ENCODE data around the gene FEV.
"Not testable (repeated sequence)": the region's sequence is repeated elsewhere in the genome, so short reads cannot be mapped to it uniquely, and the experiment has no call there.

FEV gene

GRCh38 chr2:218963601-218964000 is 21.4 kb downstream of the FEV start:
- DNase-seq, result no peak

- peak; percentile 81 for DNase-seq
These were observed 22.0 kb downstream of the FEV start for GRCh38 chr2:218962859-218963492.

- no peak for DNase-seq
These were observed 23.1 kb downstream of the FEV start for GRCh38 chr2:218961651-218962570.

- DNase-seq, result no peak
These were observed 23.8 kb downstream of the FEV start for GRCh38 chr2:218961229-218961628.

GRCh38 chr2:218960309-218961165 is 24.4 kb downstream of the FEV start:
- no peak for DNase-seq

GRCh38 chr2:218959761-218960308 is 25.1 kb downstream of the FEV start:
- no peak for DNase-seq

- peak; percentile 88 for DNase-seq
These were observed 25.7 kb downstream of the FEV start, which contains the start of gene CDK5R2 for GRCh38 chr2:218959141-218959731. TSS of gene CDK5R2 (plus strand) at chr2:218959666. CDS start at chr2:218959821, 155 bp downstream.

- no peak for DNase-seq
These were observed 26.7 kb downstream of the FEV start for GRCh38 chr2:218958276-218958675.

- DNase-seq, result no peak
These were observed 27.3 kb downstream of the FEV start for GRCh38 chr2:218957671-218958070.

GRCh38 chr2:218956039-218956438 is 28.9 kb downstream of the FEV start:
- no peak for DNase-seq

- DNase-seq, result no peak
These were observed 30.3 kb downstream of the FEV start for GRCh38 chr2:218954541-218955300.

GRCh38 chr2:218953366-218953954 is 31.5 kb downstream of the FEV start:
- DNase-seq, result no peak

GRCh38 chr2:218952160-218952559 is 32.8 kb downstream of the FEV start:
- no peak for DNase-seq

GRCh38 chr2:218946621-218947020 is 38.4 kb downstream of the FEV start:
- DNase-seq, result no peak

- no peak for DNase-seq
These were observed 40.1 kb downstream of the FEV start for GRCh38 chr2:218944759-218945404.

- not testable (repeated sequence) for DNase-seq
These were observed 53.2 kb downstream of the FEV start for GRCh38 chr2:218931751-218932150.

Measured in femur (tissue), 1 donor.